GM21576 (cell line): ENCODE results near the gene ZNF385A.

Experiments
- ATAC-seq: cut with Tn5 transposase; IDR thresholded peaks from one replicate; pipeline ENCODE4 v1.9.1; 2021; ENCODE audit warnings: mild to moderate bottlenecking, moderate library complexity; ENCODE audit not compliant: unreplicated experiment

ZNF385A gene

GRCh38 chr12:54393743-54394142 is 9.2 kb upstream of the ZNF385A start:
- no peak for ATAC-seq

- ATAC-seq = no peak
These were observed 8.7 kb upstream of the ZNF385A start for GRCh38 chr12:54393207-54393609.

- ATAC-seq = no peak
These were observed 8.1 kb upstream of the ZNF385A start for GRCh38 chr12:54392485-54393206.

- no peak for ATAC-seq
These were observed 6.4 kb upstream of the ZNF385A start for GRCh38 chr12:54390668-54391551.

DNA sequence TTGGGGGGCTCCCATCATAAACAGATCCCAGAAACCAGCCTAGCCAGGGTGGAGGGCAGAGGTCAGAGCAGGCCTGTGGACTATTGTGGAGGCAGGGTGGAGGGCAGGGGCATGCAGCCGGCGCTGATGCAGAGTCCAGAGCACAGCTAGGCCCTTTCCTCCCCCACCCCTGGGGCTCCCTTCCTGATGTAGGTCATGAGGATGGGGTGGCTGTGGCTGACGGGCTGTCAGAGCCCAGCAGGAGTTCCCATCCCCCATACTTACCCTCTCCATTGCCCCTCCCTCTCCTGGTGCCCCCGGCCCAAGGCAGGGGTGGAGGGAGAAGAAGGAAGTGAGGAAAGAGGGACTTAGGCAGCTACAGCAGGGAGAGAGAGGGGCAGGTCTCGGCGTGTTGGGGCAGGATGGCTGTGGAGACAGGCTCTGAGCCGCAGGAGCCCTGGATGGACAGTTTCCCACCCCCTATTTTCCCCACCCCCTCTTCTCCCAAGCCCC is 5.7 kb upstream of the ZNF385A start:
- no peak for ATAC-seq

DNA sequence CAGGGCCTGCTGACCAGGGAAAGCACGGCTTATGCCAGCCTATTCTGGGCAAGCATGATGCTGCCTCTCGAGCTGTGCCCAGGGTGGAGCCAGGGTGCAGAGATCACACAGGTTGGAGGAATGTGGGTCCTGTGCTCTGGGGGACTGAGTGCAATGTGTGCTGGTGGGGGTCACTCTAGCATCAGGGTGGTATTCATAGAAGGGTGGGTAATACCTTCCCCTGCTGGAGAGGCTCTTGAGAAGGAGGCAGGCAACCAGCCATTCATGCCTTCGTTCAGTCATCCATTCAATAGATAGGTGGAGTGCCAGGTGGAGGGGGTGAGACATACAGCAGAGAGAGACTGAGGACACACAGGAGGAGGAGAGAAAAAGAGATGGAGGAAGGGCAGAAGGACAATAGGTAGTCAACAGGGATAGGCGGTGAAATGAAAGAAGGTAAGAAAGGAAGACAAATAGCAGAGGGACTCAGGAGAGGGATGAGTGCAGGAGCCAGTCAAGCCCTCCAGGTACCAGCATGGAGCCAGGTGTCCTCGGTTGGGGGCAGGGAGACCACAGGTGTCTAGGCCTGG is 5.2 kb upstream of the ZNF385A start:
- ATAC-seq = no peak

GRCh38 chr12:54389134-54389508 is 4.6 kb upstream of the ZNF385A start:
- ATAC-seq = no peak

- no peak for ATAC-seq
These were observed 4.0 kb upstream of the ZNF385A start for GRCh38 chr12:54388237-54389133.

- no peak for ATAC-seq
These were observed 2.6 kb upstream of the ZNF385A start for GRCh38 chr12:54387114-54387467.

DNA sequence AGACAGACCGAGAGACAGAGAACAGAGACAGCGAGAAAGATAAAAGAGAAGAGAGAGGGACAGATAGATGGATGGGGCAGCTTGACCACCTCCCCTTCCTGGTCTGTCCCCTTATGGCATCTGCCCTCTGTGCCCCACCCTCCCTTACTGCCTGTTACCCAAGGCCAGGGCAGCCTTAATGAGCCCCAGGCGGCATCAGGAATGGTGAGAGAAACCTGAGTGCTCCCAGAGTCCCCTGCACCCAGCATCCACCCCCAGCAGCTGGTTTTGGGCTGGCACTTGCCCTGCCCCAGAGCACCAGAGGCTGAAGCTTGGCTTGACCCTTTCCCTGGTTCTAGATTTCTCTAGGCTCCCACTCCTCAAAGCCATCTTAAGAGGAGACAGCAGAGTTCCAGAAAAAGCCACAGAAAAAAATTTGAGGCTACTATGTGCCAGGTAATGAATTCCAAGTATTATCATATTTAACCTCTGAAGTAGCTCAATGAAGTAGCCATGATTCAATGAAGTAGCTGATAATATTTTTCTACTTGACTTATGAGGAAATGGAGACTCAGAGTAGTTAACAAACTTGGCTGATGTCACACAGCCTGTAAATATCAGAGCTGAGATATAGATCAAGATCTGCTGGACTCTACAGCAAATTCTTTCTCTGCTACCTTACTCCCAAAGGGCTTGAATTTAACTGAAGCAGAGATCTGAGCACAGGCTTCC is 2.0 kb upstream of the ZNF385A start:
- no peak for ATAC-seq

DNA sequence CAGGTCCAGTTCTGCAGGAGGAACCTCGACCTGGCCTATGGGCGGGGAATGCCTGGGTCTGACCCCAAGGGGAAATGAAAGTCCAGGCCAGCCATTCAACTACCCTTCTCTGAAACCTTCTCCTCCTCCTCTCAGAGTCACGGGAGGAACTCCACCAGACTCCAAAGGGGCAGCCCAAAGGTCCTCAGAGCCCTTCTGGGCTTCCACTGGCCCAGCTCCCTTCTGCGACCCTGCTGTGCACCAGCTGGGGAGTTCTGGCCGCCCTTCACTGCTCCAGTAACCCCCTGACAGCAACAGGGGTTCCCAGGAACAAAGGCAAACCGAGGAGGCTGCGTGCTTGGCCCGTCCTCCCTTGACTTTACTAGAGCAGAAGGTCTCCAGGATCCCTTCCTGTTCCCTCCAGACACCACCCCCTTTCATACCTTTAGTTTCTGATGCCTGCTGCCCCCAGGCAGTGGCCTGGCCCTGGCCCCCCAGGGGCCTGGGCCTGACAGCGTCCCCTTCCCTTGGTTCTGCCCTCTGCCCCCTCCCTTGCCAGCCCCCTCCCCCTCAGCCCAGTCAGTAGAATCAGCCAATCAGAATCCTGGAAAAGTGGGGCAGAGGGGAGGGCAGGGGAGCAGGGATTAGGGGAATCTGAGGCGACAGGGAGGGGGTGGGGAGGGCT is 850 bp upstream of the ZNF385A start:
- ATAC-seq = peak; percentile 64

- no peak for ATAC-seq
These were observed 1.4 kb downstream of the ZNF385A start for GRCh38 chr12:54383041-54383609.

GRCh38 chr12:54381136-54381535 is 3.4 kb downstream of the ZNF385A start:
- ATAC-seq = no peak

DNA sequence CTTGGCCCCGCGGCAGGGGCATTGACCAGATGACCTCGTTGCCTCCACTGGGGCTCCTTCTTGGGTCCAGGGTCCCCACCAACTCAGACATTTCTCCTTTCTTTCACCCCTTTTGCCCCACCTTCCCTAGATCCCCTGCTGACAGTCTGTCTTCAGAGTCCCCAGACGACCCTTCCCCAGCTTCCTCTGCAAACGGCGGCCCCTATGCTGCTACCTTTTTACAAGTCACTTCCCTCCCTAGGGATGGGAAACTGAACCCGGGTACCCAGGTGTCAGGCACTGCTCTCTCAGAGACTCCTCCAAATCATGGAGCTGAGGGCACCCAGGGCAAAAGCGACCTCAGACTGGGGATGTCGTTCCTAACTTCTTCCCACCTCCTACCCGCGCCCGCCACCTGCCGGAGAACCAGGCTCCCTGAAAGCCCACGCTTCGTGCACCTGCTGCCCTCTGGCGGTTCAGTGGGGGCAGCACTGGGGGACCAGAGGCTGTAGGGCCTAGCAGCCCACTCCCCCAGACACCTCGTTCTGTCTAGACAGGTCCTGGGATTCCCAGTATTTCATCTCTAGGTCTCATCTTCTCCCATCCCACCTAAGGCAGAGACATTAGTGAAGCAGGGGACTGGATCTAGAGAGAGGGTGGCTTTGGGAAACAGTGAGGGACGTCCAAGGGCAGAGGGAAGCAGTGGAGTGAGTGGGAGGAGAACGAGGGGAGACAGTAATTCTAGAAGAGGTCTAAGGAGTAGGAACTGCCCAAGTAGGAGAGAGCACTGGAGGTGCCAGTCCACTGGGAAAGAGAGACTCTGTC is 4.9 kb downstream of the ZNF385A start:
- peak; percentile 86 for ATAC-seq

DNA sequence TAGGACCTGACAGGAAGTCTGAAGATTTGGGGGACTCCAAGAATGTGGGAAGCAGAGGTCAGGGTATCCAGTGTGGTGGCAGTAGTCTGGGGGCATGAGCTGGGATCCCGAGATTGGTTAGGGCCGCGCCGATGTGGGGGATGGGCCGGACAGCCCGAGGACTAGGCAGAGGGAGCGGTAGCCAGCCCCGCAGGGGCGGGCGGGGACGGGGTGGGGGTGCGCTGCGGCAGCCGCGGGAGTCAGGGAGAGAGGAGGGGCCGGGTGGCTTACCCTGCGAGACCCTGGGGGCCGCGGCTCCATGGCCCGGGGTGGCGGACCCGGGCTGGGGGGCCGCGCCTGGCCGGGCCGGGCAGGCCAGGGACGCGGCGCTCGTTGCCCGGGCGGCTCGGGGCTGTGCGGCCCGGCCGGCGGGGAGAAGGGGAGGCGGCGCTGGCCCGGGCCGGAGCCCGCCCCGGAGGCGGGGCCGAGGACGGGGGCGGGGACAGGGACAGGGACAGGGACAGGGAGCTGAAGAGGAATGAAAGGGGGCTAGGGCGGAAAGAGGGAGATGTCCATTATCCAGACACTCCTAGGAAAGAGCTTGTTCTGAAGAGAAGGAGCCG is 5.6 kb downstream of the ZNF385A start:
- ATAC-seq = no peak

DNA sequence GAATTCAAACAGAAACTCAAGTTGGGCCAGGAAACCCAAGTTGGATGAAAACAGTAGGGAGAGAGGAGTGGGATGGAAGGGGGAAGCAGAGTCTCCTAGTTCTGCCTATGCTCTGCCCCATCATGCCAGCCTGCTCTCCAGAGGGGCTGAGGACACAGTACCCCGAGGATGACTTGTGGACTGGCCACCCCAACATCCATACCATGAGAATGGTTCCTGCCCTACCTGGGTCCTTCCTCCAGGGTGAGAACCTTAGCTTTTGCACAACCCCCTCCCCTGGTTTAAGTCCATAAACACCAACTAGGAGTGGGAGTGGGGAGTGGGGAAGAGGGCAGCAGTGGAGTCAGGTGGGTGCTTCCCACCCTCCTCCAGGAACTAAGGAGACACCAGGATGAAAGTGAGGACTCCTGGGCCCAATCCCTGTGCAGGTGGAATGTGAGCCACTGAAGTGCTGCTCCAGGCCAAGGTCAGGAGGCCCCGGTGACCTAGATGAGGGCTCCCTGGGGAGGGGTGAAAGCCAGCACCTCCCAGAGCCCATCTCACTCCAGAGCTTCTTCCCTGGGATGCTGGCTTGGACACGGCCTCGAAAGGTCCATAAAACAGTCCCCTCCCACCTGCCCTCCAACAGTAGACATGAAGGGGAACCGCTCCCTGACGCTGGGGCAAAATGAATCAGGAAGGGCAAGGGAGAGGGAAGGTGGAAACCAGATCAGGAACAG is 6.6 kb downstream of the ZNF385A start:
- ATAC-seq = no peak

DNA sequence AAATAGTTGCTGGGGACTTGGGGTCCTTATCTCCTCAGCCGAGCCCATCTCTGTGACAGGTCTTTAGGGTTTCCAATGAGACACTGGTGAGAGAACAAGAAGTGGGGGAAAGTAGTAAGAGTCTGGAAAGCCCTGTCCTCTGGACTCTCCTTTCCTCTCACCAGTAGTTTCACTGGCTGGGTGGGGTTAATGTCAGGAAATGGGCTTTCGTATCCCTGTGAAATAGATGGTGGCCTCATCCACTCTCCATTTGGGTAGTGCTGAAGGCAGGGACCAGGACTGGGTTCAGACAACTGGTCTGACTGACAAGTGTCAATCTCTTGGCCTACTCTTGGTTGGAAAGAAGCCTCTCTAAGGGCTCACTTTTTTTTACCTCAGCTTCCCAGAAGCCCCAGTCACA is 7.5 kb downstream of the ZNF385A start:
- ATAC-seq = no peak
